Uterus (tissue), 4 donors: ENCODE data around the gene CATSPER3. TPM values are rescaled to one million over a fixed set of nuclear protein-coding genes. Genes with fewer than 3 reads are reported as not detected.

Experiments used
- DNase-seq, 2 donors: peaks; one replicate each; pipeline ENCODE4 v3.0.0-alpha.2; 2019 to 2020
- H3K27ac ChIP-seq, 2 donors: fragments of 200-600 bp; sonication (generic); 1 replicate in 1 of 2; 2 replicates in 1 of 2; pipeline ENCODE4 v1.5.1; 2016 to 2018
- H3K27me3 ChIP-seq, 2 donors: fragments of 200-600 bp; sonication (generic); one replicate each; pipeline ENCODE4 v1.5.1; 2018 to 2019; ENCODE audit warnings: control low read depth in 1 of 2
- H3K36me3 ChIP-seq, 2 donors: fragments of 200-600 bp; sonication (generic); one replicate each; pipeline ENCODE4 v1.5.1; 2019; ENCODE audit warnings: control low read depth in 1 of 2
- H3K4me1 ChIP-seq, 2 donors: fragments of 200-600 bp; sonication (generic); one replicate each; pipeline ENCODE4 v1.5.1; 2018 to 2019; ENCODE audit warnings: control low read depth in 1 of 2
- H3K4me3 ChIP-seq, 2 donors: fragments of 200-600 bp; sonication (generic); 1 replicate in 1 of 2; 2 replicates in 1 of 2; pipeline ENCODE4 v1.5.1; 2018 to 2019; ENCODE audit warnings: mild to moderate bottlenecking in 1 of 2
- H3K9me3 ChIP-seq, 2 donors: fragments of 200-600 bp; sonication (generic); one replicate each; pipeline ENCODE4 v1.5.1; 2019; ENCODE audit warnings: control low read depth in 1 of 2
- CTCF ChIP-seq, 4 experiments: fragments of 200-600 bp in 2 of 4; fragments of 450-650 bp in 2 of 4; sonication (generic) in 2 of 4; IDR thresholded peaks; one replicate each; pipeline ENCODE4 v1.5.1; 2016 to 2019; ENCODE audit warnings: antibody characterized with exemption in 4 of 4, mild to moderate bottlenecking in 2 of 4, moderate library complexity in 1 of 4
- POLR2A ChIP-seq, 2 donors: fragments of 450-650 bp; IDR thresholded peaks; one replicate each; pipeline ENCODE4 v1.6.1; 2016; ENCODE audit warnings: antibody characterized with exemption in 2 of 2, mild to moderate bottlenecking in 1 of 2, moderate library complexity in 1 of 2
- intact Hi-C: fragments of 100-400 bp; cut with DNase I; formaldehyde crosslinking; loops from one replicate; pipeline ENCODE4 v1.15.1; 2023; ENCODE audit warnings: low total_unique reads
- total RNA-seq, 4 donors: library from RNA; depleted of rRNA in 3 of 4; stranded (reverse); fragments of >200 nt in 3 of 4; gene quantifications; one replicate each; pipeline versions ENCODE4 v1.1.0 to v1.2.4, GENCODE V29; 2014 to 2023
- donor health status: DM: yes; HTN: yes; CAD: no.

The CATSPER3 gene
- total RNA-seq, 4 donors from 2014 or later: 0.48 to 2.7 TPM; not detected in 2

- H3K9me3 ChIP-seq: no peaks in the 10 kb centered on the region
- H3K27me3 ChIP-seq: peaks cover 26 to 61% of the 10 kb centered on the region in 2 donors
- no peak for TF ChIP-seq POLR2A (IDR thresholded peaks at IDR 0.05)
- no peak for TF ChIP-seq CTCF (IDR thresholded peaks at IDR 0.05)
- DNase-seq: no peak
- peaks cover 0 to 14% of the 10 kb centered on the region in 2 donors for H3K4me1 ChIP-seq
- no peak overlapping the region for H3K4me3 ChIP-seq
- no peak overlapping the region for H3K27ac ChIP-seq
- H3K36me3 ChIP-seq: no peaks in the 10 kb centered on the region
- intact Hi-C loops: no loop called here
Observed at GRCh38 chr5:135028791-135029476, 61.2 kb downstream of the CATSPER3 start.

DNA sequence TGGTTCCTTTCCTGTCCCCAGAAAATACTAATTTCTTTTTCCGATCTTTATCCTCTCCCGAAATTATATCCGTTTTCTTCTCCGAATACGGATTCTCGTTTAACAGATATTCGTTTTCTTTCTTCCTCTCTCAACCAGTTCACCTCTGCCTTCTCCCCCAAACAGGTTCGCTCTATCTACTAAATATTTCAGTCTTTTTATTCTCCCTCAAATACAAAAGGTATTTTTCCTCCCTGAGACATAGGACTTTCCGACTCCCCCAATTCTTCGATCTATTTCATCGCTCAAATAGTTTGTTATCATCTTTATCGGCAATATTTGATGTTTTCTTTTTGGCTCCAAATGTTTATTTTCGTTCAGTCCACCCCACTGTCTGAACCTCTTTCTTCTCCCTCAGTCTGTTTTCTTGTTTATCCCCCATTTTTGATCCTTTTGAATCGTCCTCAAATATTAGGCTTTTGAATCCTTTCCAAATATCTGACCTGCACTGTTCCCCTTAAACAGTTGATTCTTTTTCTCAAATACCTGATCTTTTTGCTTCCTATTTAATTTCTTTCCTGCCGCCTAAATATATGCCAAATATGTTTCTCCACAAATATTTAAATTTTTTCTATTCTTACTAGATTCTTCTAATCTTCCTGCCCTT, 61.9 kb downstream of the CATSPER3 start:
- Histone ChIP-seq H3K27me3 (peaks cover 26 to 61% of the 10 kb centered on the region in 2 donors), H3K36me3 (no peaks in the 10 kb centered on the region), H3K4me1 (peaks cover 0 to 17% of the 10 kb centered on the region in 2 donors), H3K27ac (no peak overlapping the region), H3K4me3 (no peak overlapping the region), H3K9me3 (no peaks in the 10 kb centered on the region)
- DNase-seq: no peak
- TF ChIP-seq CTCF (IDR thresholded peaks at IDR 0.05): no peak
- intact Hi-C loops: no loop called here

GRCh38 chr5:135030123-135030955, 62.6 kb downstream of the CATSPER3 start:
- H3K36me3 ChIP-seq: no peaks in the 10 kb centered on the region
- TF ChIP-seq CTCF (IDR thresholded peaks at IDR 0.05): no peak
- no peak for TF ChIP-seq POLR2A (IDR thresholded peaks at IDR 0.05)
- no peak for DNase-seq
- intact Hi-C loops: no loop called here
- peaks cover 0 to 17% of the 10 kb centered on the region in 2 donors for H3K4me1 ChIP-seq
- no peak overlapping the region for H3K27ac ChIP-seq
- H3K27me3 ChIP-seq: peaks cover 26 to 61% of the 10 kb centered on the region in 2 donors
- no peak overlapping the region for H3K4me3 ChIP-seq
- H3K9me3 ChIP-seq: no peaks in the 10 kb centered on the region

GRCh38 chr5:135030956-135031812, 63.5 kb downstream of the CATSPER3 start:
- Histone ChIP-seq H3K27me3 (peaks cover 26 to 61% of the 10 kb centered on the region in 2 donors), H3K4me1 (peaks cover 0 to 17% of the 10 kb centered on the region in 2 donors)
- intact Hi-C loops: no loop called here

More at GRCh38 chr5:135030956-135031812, 63.5 kb downstream of the CATSPER3 start:
- Histone ChIP-seq H3K4me3 (no peak overlapping the region), H3K36me3 (no peaks in the 10 kb centered on the region), H3K27ac (no peak overlapping the region), H3K9me3 (no peaks in the 10 kb centered on the region)
- DNase-seq: no peak
- TF ChIP-seq CTCF (IDR thresholded peaks at IDR 0.05): no peak
- TF ChIP-seq POLR2A (IDR thresholded peaks at IDR 0.05): no peak
